ENCODE data around the gene ANGPT4.

DNA sequence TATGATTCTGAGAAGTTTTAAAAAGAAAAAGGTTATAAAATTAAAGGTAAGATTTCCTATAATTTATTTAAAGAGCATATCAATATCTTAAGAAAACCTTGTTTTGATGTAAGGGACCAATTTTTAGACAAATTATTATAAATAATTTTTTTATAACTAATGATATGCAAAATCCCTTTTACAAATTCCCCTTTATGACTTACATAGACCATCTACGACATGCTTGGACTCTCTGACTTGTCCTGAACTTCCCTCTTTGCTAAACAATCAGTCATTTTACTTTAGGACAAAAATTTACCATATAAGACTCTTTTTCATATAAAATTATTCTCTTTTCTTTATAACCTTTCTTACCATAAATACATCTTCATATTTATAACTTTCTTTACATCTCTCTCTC is 15.3 kb upstream of the ANGPT4 start:
- no peak for TF ChIP-seq POLR2A (IDR thresholded peaks at IDR 0.05)
- TF ChIP-seq, protein P1, sequence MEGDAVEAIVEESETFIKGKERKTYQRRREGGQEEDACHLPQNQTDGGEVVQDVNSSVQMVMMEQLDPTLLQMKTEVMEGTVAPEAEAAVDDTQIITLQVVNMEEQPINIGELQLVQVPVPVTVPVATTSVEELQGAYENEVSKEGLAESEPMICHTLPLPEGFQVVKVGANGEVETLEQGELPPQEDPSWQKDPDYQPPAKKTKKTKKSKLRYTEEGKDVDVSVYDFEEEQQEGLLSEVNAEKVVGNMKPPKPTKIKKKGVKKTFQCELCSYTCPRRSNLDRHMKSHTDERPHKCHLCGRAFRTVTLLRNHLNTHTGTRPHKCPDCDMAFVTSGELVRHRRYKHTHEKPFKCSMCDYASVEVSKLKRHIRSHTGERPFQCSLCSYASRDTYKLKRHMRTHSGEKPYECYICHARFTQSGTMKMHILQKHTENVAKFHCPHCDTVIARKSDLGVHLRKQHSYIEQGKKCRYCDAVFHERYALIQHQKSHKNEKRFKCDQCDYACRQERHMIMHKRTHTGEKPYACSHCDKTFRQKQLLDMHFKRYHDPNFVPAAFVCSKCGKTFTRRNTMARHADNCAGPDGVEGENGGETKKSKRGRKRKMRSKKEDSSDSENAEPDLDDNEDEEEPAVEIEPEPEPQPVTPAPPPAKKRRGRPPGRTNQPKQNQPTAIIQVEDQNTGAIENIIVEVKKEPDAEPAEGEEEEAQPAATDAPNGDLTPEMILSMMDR (IDR thresholded peaks at IDR 0.05): no peak

Measured in body of pancreas (tissue), 4 donors.